Peyer's patch (tissue), 4 donors: ENCODE measurements around the gene UBD. TPM values are rescaled to one million over a fixed set of nuclear protein-coding genes. Genes with fewer than 3 reads are reported as not detected.

Experiments
- DNase-seq, 3 donors: peaks; one replicate each; pipeline ENCODE4 v3.0.0-alpha.2; 2017 to 2019
- H3K27ac ChIP-seq, 4 donors: fragments of 200-600 bp; sonication (generic); one replicate each; pipeline ENCODE4 v1.5.1; 2016 to 2019
- H3K27me3 ChIP-seq, 2 donors: fragments of 200-600 bp; sonication (generic); one replicate each; pipeline ENCODE4 v1.5.1; 2019
- H3K36me3 ChIP-seq, 3 donors: fragments of 200-600 bp; sonication (generic); one replicate each; pipeline ENCODE4 v1.5.1; 2016 to 2019
- H3K4me1 ChIP-seq, 4 donors: fragments of 200-600 bp; sonication (generic); one replicate each; pipeline ENCODE4 v1.5.1; 2016 to 2019
- H3K4me3 ChIP-seq, 4 donors: fragments of 200-600 bp; sonication (generic); 1 replicate in 3 of 4; 2 replicates in 1 of 4; pipeline ENCODE4 v1.5.1; 2016 to 2019; ENCODE audit warnings: mild to moderate bottlenecking in 1 of 4
- H3K9me3 ChIP-seq, 4 donors: fragments of 200-600 bp; sonication (generic); one replicate each; pipeline ENCODE4 v1.5.1; 2016 to 2019; ENCODE audit warnings: mild to moderate bottlenecking in 1 of 4
- CTCF ChIP-seq, 6 experiments: fragments of 450-650 bp in 4 of 6; fragments of 200-600 bp in 2 of 6; sonication (generic) in 1 of 6; IDR thresholded peaks; one replicate each; pipeline ENCODE4 v1.5.1; 2017 to 2019; ENCODE audit warnings: antibody characterized with exemption in 6 of 6, mild to moderate bottlenecking in 3 of 6, moderate library complexity in 1 of 6
- POLR2A ChIP-seq, 2 donors: fragments of 450-650 bp; IDR thresholded peaks; one replicate each; pipeline ENCODE4 v1.5.1; 2017; ENCODE audit warnings: antibody characterized with exemption in 2 of 2, mild to moderate bottlenecking in 2 of 2, moderate library complexity in 2 of 2
- total RNA-seq, 4 donors: library from RNA; depleted of rRNA; stranded (reverse); fragments of >200 nt; gene quantifications; one replicate each; pipeline ENCODE4 v1.1.0, GENCODE V29; 2016

The UBD gene
- total RNA-seq, 4 donors from 2014 or later = 1.6 to 24.8 (median 2.0) TPM

- Histone ChIP-seq H3K9me3 (no peaks in the 10 kb centered on the region), H3K4me1 (no peaks in the 10 kb centered on the region), H3K36me3 (no peaks in the 10 kb centered on the region), H3K27ac (no peak overlapping the region), H3K4me3 (no peak overlapping the region), H3K27me3 (no peaks in the 10 kb centered on the region)
- TF ChIP-seq CTCF (IDR thresholded peaks at IDR 0.05) = no peak
- TF ChIP-seq POLR2A (IDR thresholded peaks at IDR 0.05) = no peak
- no peak for DNase-seq
Observed at GRCh38 chr6:29590218-29590808, 30.8 kb upstream of the UBD start.

GRCh38 chr6:29589423-29590048 lies 30.0 kb upstream of the UBD start:
- no peaks in the 10 kb centered on the region for H3K4me1 ChIP-seq
- H3K27ac ChIP-seq = no peak overlapping the region
- H3K4me3 ChIP-seq = no peak overlapping the region
- H3K36me3 ChIP-seq = no peaks in the 10 kb centered on the region
- no peaks in the 10 kb centered on the region for H3K9me3 ChIP-seq
- H3K27me3 ChIP-seq = no peaks in the 10 kb centered on the region
- no peak for TF ChIP-seq POLR2A (IDR thresholded peaks at IDR 0.05)
- peak; percentile 88 to 96 (median 94) for TF ChIP-seq CTCF (IDR thresholded peaks at IDR 0.05)
- DNase-seq = peak in 2 of 3 donors; percentile 42 to 74

GRCh38 chr6:29584821-29585220 lies 25.3 kb upstream of the UBD start, which contains the start of gene OR2H2:
Gene OR2H2, plus strand, starts transcription at chr6:29585121. Its CDS starts 2,824 bp downstream, at chr6:29587945.
- H3K9me3 ChIP-seq = no peaks in the 10 kb centered on the region
- no peak for TF ChIP-seq CTCF (IDR thresholded peaks at IDR 0.05)
- no peak for TF ChIP-seq POLR2A (IDR thresholded peaks at IDR 0.05)

GRCh38 chr6:29577544-29577943 lies 18.0 kb upstream of the UBD start:
- TF ChIP-seq CTCF (IDR thresholded peaks at IDR 0.05) (no peak), POLR2A (IDR thresholded peaks at IDR 0.05) (no peak)
- Histone ChIP-seq H3K9me3 (no peaks in the 10 kb centered on the region), H3K4me1 (no peaks in the 10 kb centered on the region), H3K27ac (no peak overlapping the region), H3K36me3 (no peaks in the 10 kb centered on the region), H3K27me3 (no peaks in the 10 kb centered on the region), H3K4me3 (no peak overlapping the region)
- DNase-seq = no peak

More at GRCh38 chr6:29584821-29585220, 25.3 kb upstream of the UBD start, which contains the start of gene OR2H2:
- no peaks in the 10 kb centered on the region for H3K27me3 ChIP-seq
- no peak within 1 kb of the TSS for H3K4me3 ChIP-seq
- H3K27ac ChIP-seq = no peak within 1 kb of the TSS
- no peak for DNase-seq
- H3K36me3 ChIP-seq = no peaks in the 10 kb centered on the region
- no peaks in the 10 kb centered on the region for H3K4me1 ChIP-seq

GRCh38 chr6:29576056-29576455 lies 16.5 kb upstream of the UBD start:
- DNase-seq = no peak

More at GRCh38 chr6:29576056-29576455, 16.5 kb upstream of the UBD start:
- Histone ChIP-seq H3K4me1 (no peaks in the 10 kb centered on the region), H3K27me3 (no peaks in the 10 kb centered on the region), H3K36me3 (no peaks in the 10 kb centered on the region), H3K4me3 (no peak overlapping the region), H3K27ac (no peak overlapping the region), H3K9me3 (no peaks in the 10 kb centered on the region)
- TF ChIP-seq CTCF (IDR thresholded peaks at IDR 0.05) (no peak), POLR2A (IDR thresholded peaks at IDR 0.05) (no peak)
